Heart left ventricle (tissue), 16 donors: ENCODE measurements around the gene TNFRSF9. TPM values are rescaled to one million over a fixed set of nuclear protein-coding genes. Genes with fewer than 3 reads are reported as not detected.
A peak's percentile ranks its signal among the peaks of the same experiment; 100 is the strongest.

Source experiments
- ATAC-seq, 4 donors: fragments of 200-7000 bp; cut with Tn5 transposase; one replicate each; pipeline ENCODE4 v1.9.1; 2020 to 2022; ENCODE audit warnings: moderate library complexity in 4 of 4, mild to moderate bottlenecking in 3 of 4, moderate number of reproducible peaks in 1 of 4
- DNase-seq, 5 donors: peaks; one replicate each; pipeline ENCODE4 v3.0.0-alpha.2; 2020
- H3K27ac ChIP-seq, 12 donors: fragments of 200-600 bp; sonication (generic) in 4 of 12; one replicate each; pipeline versions ENCODE4 v1.5.0 to v1.8.0; 2016 to 2022; ENCODE audit warnings: mild to moderate bottlenecking in 2 of 12
- H3K27me3 ChIP-seq, 9 donors: fragments of 200-600 bp; sonication (generic) in 2 of 9; one replicate each; pipeline versions ENCODE4 v1.5.1 to v1.8.0; 2016 to 2022; ENCODE audit warnings: mild to moderate bottlenecking in 3 of 9
- H3K36me3 ChIP-seq, 9 donors: fragments of 200-600 bp; sonication (generic) in 2 of 9; one replicate each; pipeline versions ENCODE4 v1.5.0 to v1.8.0; 2018 to 2022; ENCODE audit warnings: mild to moderate bottlenecking in 2 of 9
- H3K4me1 ChIP-seq, 12 donors: fragments of 200-600 bp; sonication (generic) in 4 of 12; one replicate each; pipeline versions ENCODE4 v1.5.0 to v1.8.0; 2016 to 2022; ENCODE audit warnings: mild to moderate bottlenecking in 3 of 12
- H3K4me3 ChIP-seq, 12 donors: fragments of 200-600 bp; sonication (generic) in 4 of 12; one replicate each; pipeline versions ENCODE4 v1.5.0 to v1.8.0; 2017 to 2022; ENCODE audit warnings: mild to moderate bottlenecking in 9 of 12, moderate library complexity in 4 of 12
- H3K9me3 ChIP-seq, 12 donors: fragments of 200-600 bp; sonication (generic) in 4 of 12; one replicate each; pipeline versions ENCODE4 v1.5.0 to v1.8.0; 2016 to 2022; ENCODE audit warnings: mild to moderate bottlenecking in 1 of 12
- CTCF ChIP-seq, 12 donors: fragments of 200-600 bp; sonication (generic) in 4 of 12; IDR thresholded peaks; one replicate each; pipeline versions ENCODE4 v1.5.0 to v1.8.0; 2018 to 2022; ENCODE audit warnings: antibody characterized with exemption in 12 of 12, mild to moderate bottlenecking in 5 of 12
- POLR2A ChIP-seq, 2 donors: fragments of 450-650 bp; IDR thresholded peaks; one replicate each; pipeline ENCODE4 v1.6.1; 2017; ENCODE audit warnings: antibody characterized with exemption in 2 of 2, mild to moderate bottlenecking in 2 of 2, moderate library complexity in 2 of 2
- WGBS, 4 donors: extraction: QIAGEN DNeasy Blood & Tissue Kit in 2 of 4; methylation state at CpG; one replicate each; pipeline versions ENCODE4 v1.1.5 to v1.1.7; 2013 to 2018; 5-methylcytosine and 5-hydroxymethylcytosine counted together
- intact Hi-C, 10 donors: fragments of 100-400 bp; cut with DNase I; formaldehyde crosslinking; loops; one replicate each; pipeline versions ENCODE4 v1.11.1 to v1.14.2; 2022
- polyA plus RNA-seq, 2 donors: library from polyadenylated mRNA; stranded (reverse); fragments of 200-250 nt; gene quantifications; one replicate each; pipeline ENCODE4 v1.2.3, GENCODE V29; 2013
- total RNA-seq, 9 donors: library from RNA; depleted of rRNA in 2 of 9; stranded (reverse); fragments of >200 nt in 2 of 9; fragmentation: NEBNext Ultra II Directional in 3 of 9; extraction: Animal tissue kit (Norgen Biotek cat#: 25700) in 3 of 9; gene quantifications; one replicate each; pipeline versions ENCODE4 v1.1.0 to v1.2.4, GENCODE V29; 2016 to 2023
- donor health status: ischemic (EF 13 %, LVEDD 7.1; RV severe dilation, severe dysfunction).
- donor health status: healthy with polysubstance abuse.
- donor health status: DM: no; HTN: yes; CAD: no.
- donor health status: DM: no; HTN: no; CAD: no.
- donor health status: ischemic (EF 25% LVEDD 6.9; RV normal size, moderate dysfunction).
- donor health status: ischemic (EF 25% LVEDD 5.7; RV mildly dilated, moderate dysfunction).
- donor health status: healthy.
- donor health status: DM: yes; HTN: yes; CAD: no.
- donor health status: ischemic (EF 35%, LVEDD 5.7; RV mildly dilated, moderate dysfunction).
- donor health status: nonischemic (EF 11% LVEDD 7.7; RV severe dilation, severe dysfunction).
- donor health status: DM: yes; HTN: yes; CAD: no.
- donor health status: PGD.
- donor health status: ischemic (EF 29% LVEDD 5.4; RV normal size, mild dysfunction).
- donor health status: nonischemic (EF 23%, LVEDD 6.1; RV moderate dilation, normal function).

Gene TNFRSF9
- total and polyA plus RNA-seq, 11 donors, result 0.04 to 1.9 (median 0.36) TPM; not detected in 7

GRCh38 chr1:7943251-7943650, 2.6 kb upstream of the TNFRSF9 start:
- H3K4me1 ChIP-seq, result peaks cover 0 to 37% (median 11%) of the 10 kb centered on the region in 12 donors
- H3K27me3 ChIP-seq, result peaks cover 0 to 30% (median 8%) of the 10 kb centered on the region in 9 donors
- TF ChIP-seq CTCF (IDR thresholded peaks at IDR 0.05) (no peak), POLR2A (IDR thresholded peaks at IDR 0.05) (no peak)
- ATAC-seq (no peak), DNase-seq (no peak)
- H3K27ac ChIP-seq, result peak overlapping the region in 1 of 12 donors; percentile 73
- H3K36me3 ChIP-seq, result no peaks in the 10 kb centered on the region
- no peaks in the 10 kb centered on the region for H3K9me3 ChIP-seq
- H3K4me3 ChIP-seq, result no peak overlapping the region
- WGBS, 4 donors, result 72 to 77% (median 73%) methylated on average over 2 of the region's 2 CpGs
- intact Hi-C loops, result no loop called here

- Histone ChIP-seq H3K27me3 (peaks cover 0 to 36% (median 11%) of the 10 kb centered on the region in 9 donors), H3K36me3 (no peaks in the 10 kb centered on the region), H3K4me3 (peak overlapping the region in 10 of 12 donors; percentile 3 to 47 (median 32)), H3K4me1 (peaks cover 0 to 37% (median 11%) of the 10 kb centered on the region in 12 donors), H3K27ac (peak overlapping the region in 6 of 12 donors; percentile 3 to 73 (median 27)), H3K9me3 (no peaks in the 10 kb centered on the region)
- 6 to 9% (median 8%) methylated on average over 39 to 40 of the region's 40 CpGs for WGBS, 4 donors
- ATAC-seq (peak; percentile 58 to 84 (median 82)), DNase-seq (peak; percentile 48 to 85 (median 65))
- TF ChIP-seq POLR2A (IDR thresholded peaks at IDR 0.05) (no peak), CTCF (IDR thresholded peaks at IDR 0.05) (peak in 9 of 12 donors; percentile 15 to 62 (median 25))
- intact Hi-C loops, result no loop called here
Measured at GRCh38 chr1:7942214-7942921, 1.7 kb upstream of the TNFRSF9 start.

GRCh38 chr1:7941437-7941793, 776 bp upstream of the TNFRSF9 start:
- H3K4me1 ChIP-seq, result peaks cover 0 to 37% (median 11%) of the 10 kb centered on the region in 12 donors
- intact Hi-C loops, result no loop called here
- peak overlapping the region in 1 of 12 donors; percentile 38 for H3K27ac ChIP-seq
- no peaks in the 10 kb centered on the region for H3K9me3 ChIP-seq
- H3K4me3 ChIP-seq, result peak overlapping the region in 2 of 12 donors; percentile 5 to 38
- TF ChIP-seq CTCF (IDR thresholded peaks at IDR 0.05) (no peak), POLR2A (IDR thresholded peaks at IDR 0.05) (no peak)
- ATAC-seq (peak in 1 of 4 donors; percentile 44), DNase-seq (no peak)
- H3K36me3 ChIP-seq, result no peaks in the 10 kb centered on the region
- 68 to 77% (median 74%) methylated on average over 9 of the region's 9 CpGs for WGBS, 4 donors
- peaks cover 0 to 45% (median 11%) of the 10 kb centered on the region in 9 donors for H3K27me3 ChIP-seq

- Histone ChIP-seq H3K4me3 (peak overlapping the region in 1 of 12 donors; percentile 22), H3K27me3 (peaks cover 0 to 45% (median 11%) of the 10 kb centered on the region in 9 donors), H3K27ac (no peak overlapping the region), H3K4me1 (peaks cover 0 to 36% (median 11%) of the 10 kb centered on the region in 12 donors), H3K36me3 (no peaks in the 10 kb centered on the region), H3K9me3 (no peaks in the 10 kb centered on the region)
- 82 to 87% (median 84%) methylated on average over 3 of the region's 3 CpGs for WGBS, 4 donors
- no peak for TF ChIP-seq POLR2A (IDR thresholded peaks at IDR 0.05)
- no peak for TF ChIP-seq CTCF (IDR thresholded peaks at IDR 0.05)
- DNase-seq (no peak), ATAC-seq (no peak)
- intact Hi-C loops, result no loop called here
Measured at GRCh38 chr1:7940034-7940433, 605 bp downstream of the TNFRSF9 start.
